ENCODE data around the gene NECAP2. TPM values are rescaled to one million over a fixed set of nuclear protein-coding genes. Genes with fewer than 3 reads are reported as not detected.

The NECAP2 gene
- total and polyA plus RNA-seq, 2 donors (not counting 3 experiments of a cell fraction or from before 2014, with no cell fraction given) = 101 to 148 TPM

DNA sequence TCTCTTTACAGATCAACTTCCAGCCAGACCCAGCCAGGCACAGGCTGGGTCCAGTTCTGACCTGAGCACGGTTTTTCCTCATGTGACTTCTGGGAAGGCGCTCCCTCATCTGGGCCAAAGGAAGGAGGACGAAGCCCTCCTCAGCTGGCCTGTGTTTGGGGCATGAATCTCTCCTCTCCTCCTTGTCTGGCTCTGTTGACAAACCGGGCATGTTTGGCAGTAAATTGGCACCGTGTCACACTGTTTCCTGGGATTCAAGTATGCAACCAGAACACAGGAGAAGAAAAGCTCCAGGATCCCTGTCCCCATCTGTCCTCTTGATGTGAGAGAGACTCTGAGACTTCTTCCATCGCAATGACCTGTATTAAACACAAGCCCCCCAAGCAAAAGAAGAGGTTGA is 18.3 kb downstream of the NECAP2 start:
- DNase-seq (ENCODE audit: low read depth, low spot score) = no peak
- Histone ChIP-seq H3K9ac (replicated peaks; ENCODE audit: extremely low read depth, insufficient read depth, low read length) (no peak overlapping the region), H2AFZ (ENCODE audit: low read depth, low read length) (no peak overlapping the region), H3K4me3 (replicated peaks in 1 of 3; ENCODE audit: insufficient read depth in 1 of 3, low read depth in 1 of 3, low read length in 3 of 3) (no peak overlapping the region), H3K36me3 (ENCODE audit: control insufficient read depth in 2 of 2, extremely low read depth in 1 of 2, insufficient read depth in 2 of 2, low read length in 2 of 2) (peaks cover 13 to 49% of the 10 kb centered on the region in 2 experiments), H3K27ac (ENCODE audit: insufficient read depth, low read depth, low read length) (no peak overlapping the region), H3K4me2 (ENCODE audit: insufficient read depth, low read length) (no peak overlapping the region), H3K79me2 (ENCODE audit: control insufficient read depth, insufficient read depth, low read length) (no peaks in the 10 kb centered on the region), H3K9me3 (replicated peaks; ENCODE audit: control insufficient read depth, insufficient read depth, low read length) (no peaks in the 10 kb centered on the region), H3K9me1 (replicated peaks; ENCODE audit: control insufficient read depth, extremely low read depth, insufficient read depth, low read length) (no peaks in the 10 kb centered on the region), H3K27me3 (ENCODE audit: control insufficient read depth in 2 of 2, insufficient read depth in 2 of 2, low read length in 2 of 2) (no peaks in the 10 kb centered on the region), H3K4me1 (ENCODE audit: control insufficient read depth, extremely low read depth, insufficient read depth, low read length) (no peaks in the 10 kb centered on the region), H4K20me1 (replicated peaks; ENCODE audit: control insufficient read depth, extremely low read depth, insufficient read depth, low read length) (no peaks in the 10 kb centered on the region)
- ChIA-PET POLR2A (no interaction called here), CTCF (interaction anchor here (1.4 kb wide), 1 partner anchor 18 kb away, joined by 5 read pairs; the partner anchor contains the start of gene NECAP2)
- no peak for FAIRE-seq
- no TSS peak for BruUV-seq (replicated peaks)
- dilution Hi-C loops (cut with MboI; ENCODE audit: extremely low pct_ligation_motif_present, low sequenced_read_pairs) (no loop called here), intact Hi-C loops (cut with micrococcal nuclease) (no loop called here)
- TF ChIP-seq POLR2A (IDR thresholded peaks at IDR 0.05; ENCODE audit: low read depth, low read length) (no peak), CTCF (IDR thresholded peaks at IDR 0.05; ENCODE audit: extremely low read depth in 1 of 2, insufficient read depth in 1 of 2, low read depth in 1 of 2, low read length in 2 of 2) (no peak), GATA2 (IDR thresholded peaks at IDR 0.05; ENCODE audit: insufficient read depth, insufficient read length, low read depth, low read length) (no peak), MYC (IDR thresholded peaks at IDR 0.05; ENCODE audit: low read depth, low read length) (no peak), POLR2AphosphoS5 (IDR thresholded peaks at IDR 0.05; ENCODE audit: insufficient read depth, low read depth, low read length) (no peak), JUN (IDR thresholded peaks at IDR 0.05; ENCODE audit: borderline replicate concordance, insufficient read depth, insufficient read length, low read depth) (no peak), FOS (IDR thresholded peaks at IDR 0.05; ENCODE audit: borderline replicate concordance, insufficient read depth, low read length) (no peak), MAX (IDR thresholded peaks at IDR 0.05; ENCODE audit: insufficient read depth, insufficient read length) (no peak), EZH2 (IDR thresholded peaks at IDR 0.05; ENCODE audit: borderline replicate concordance, low read depth, low read length, severe bottlenecking) (no peak)
